PC-9 (cell line): ENCODE measurements around the gene MYADM.

ENCODE experiments used
- CTCF ChIP-seq: fragments of 200-600 bp; sonication (generic); conservative IDR thresholded peaks from 2 replicates; pipeline ENCODE4 v1.6.1; 2017; ENCODE audit warnings: mixed run types, antibody characterized with exemption, mild to moderate bottlenecking, moderate library complexity
- EZH2 ChIP-seq: fragments of 200-600 bp; sonication (generic); IDR thresholded peaks from 2 replicates; pipeline ENCODE4 v1.8.0; 2017; ENCODE audit warnings: antibody characterized with exemption, low read depth

- no peak for TF ChIP-seq CTCF
- no peak for TF ChIP-seq EZH2
Measured at GRCh38 chr19:53844849-53845246, 22.8 kb upstream of the MYADM start.
